ENCODE results near the gene VPS4A. TPM values are rescaled to one million over a fixed set of nuclear protein-coding genes. Genes with fewer than 3 reads are reported as not detected.

VPS4A gene
- total and polyA plus RNA-seq, 2 of the 8 experiments (the other 6 are each of a cell fraction or from before 2014, with no cell fraction given): 14.1 to 24.1 TPM

- no peak overlapping the region for H3K18ac ChIP-seq (ENCODE audit: extremely low read depth, low read length)
- no peak overlapping the region for H3K4me3 ChIP-seq (ENCODE audit: extremely low read depth in 1 of 4, insufficient read depth in 2 of 4, low read depth in 3 of 4, low read length in 4 of 4)
- WGBS, 2 experiments (ENCODE audit: extremely low coverage in 1 of 2, insufficient coverage in 1 of 2, insufficient read length in 1 of 2, insufficient replicate concordance in 2 of 2, low coverage in 1 of 2, low lambda C conversion rate in 2 of 2, missing lambda C conversion rate in 1 of 2): 94% methylated on average over 4 of the region's 4 CpGs; no CpG with 5 or more reads in 1 of the 2 experiments
- no peaks in the 10 kb centered on the region for H3K9me3 ChIP-seq (ENCODE audit: insufficient read depth in 2 of 2, low read depth in 1 of 2, low read length in 1 of 2)
- no peak overlapping the region for H2AK5ac ChIP-seq (ENCODE audit: low read depth, low read length)
- no peaks in the 10 kb centered on the region for H3K27me3 ChIP-seq (replicated peaks in 1 of 4; ENCODE audit: control insufficient read depth in 3 of 4, extremely low read depth in 1 of 4, insufficient read depth in 3 of 4, low read length in 3 of 4)
- H3K4me2 ChIP-seq (ENCODE audit: insufficient read depth in 1 of 2, low read depth in 2 of 2, low read length in 2 of 2): no peak overlapping the region
- no peak overlapping the region for H3K27ac ChIP-seq (ENCODE audit: low read depth, low read length)
- H3K56ac ChIP-seq (replicated peaks; ENCODE audit: insufficient read length, low read depth, low read length): no peak overlapping the region
- H2BK5ac ChIP-seq (ENCODE audit: low read depth, low read length): no peak overlapping the region
- H3K14ac ChIP-seq (ENCODE audit: insufficient read length): no peak overlapping the region
- no peak overlapping the region for H3K9ac ChIP-seq (replicated peaks in 1 of 4; ENCODE audit: extremely low read depth in 1 of 4, low read depth in 3 of 4, low read length in 3 of 4)
- no peak overlapping the region for H2BK20ac ChIP-seq (ENCODE audit: low read length)
- H4K91ac ChIP-seq (replicated peaks; ENCODE audit: insufficient read length, low read length): no peak overlapping the region
- no peak overlapping the region for H2BK120ac ChIP-seq (replicated peaks; ENCODE audit: low read depth, low read length)
- no peak overlapping the region for H4K8ac ChIP-seq (ENCODE audit: extremely low read depth, insufficient read depth, low read length)
- H3K36me3 ChIP-seq (ENCODE audit: control insufficient read depth in 2 of 4, insufficient read depth in 4 of 4, low read length in 3 of 4): peaks cover 0 to 3% (median 1%) of the 10 kb centered on the region in 4 experiments; a peak in 2 of 8 replicates
- H2BK15ac ChIP-seq (ENCODE audit: low read length): no peak overlapping the region
- no peak overlapping the region for H2BK12ac ChIP-seq (ENCODE audit: low read depth, low read length)
- H3K79me1 ChIP-seq (ENCODE audit: low read depth, low read length): no peaks in the 10 kb centered on the region
- DNase-seq (ENCODE audit: low read depth in 1 of 2, low spot score in 2 of 2) (no peak), FAIRE-seq (no peak)
- H4K20me1 ChIP-seq (replicated peaks in 1 of 2; ENCODE audit: control insufficient read depth in 1 of 2, insufficient read depth in 2 of 2, low read length in 2 of 2): no peaks in the 10 kb centered on the region
- POLR2A ChIA-PET (ENCODE audit: partially characterized antibody): interaction anchor here (0.7 to 1.1 kb wide), 2 partner anchors 98 to 1016 kb away, joined by 3 to 5 read pairs; partner anchors contain the start of gene SNTB2
- no peaks in the 10 kb centered on the region for H3K79me2 ChIP-seq (ENCODE audit: control insufficient read depth in 1 of 2, insufficient read depth in 2 of 2, low read length in 2 of 2)
- TF ChIP-seq CTCF (IDR thresholded peaks at IDR 0.05; ENCODE audit: control extremely low read depth in 1 of 3, insufficient read depth in 1 of 3, low read depth in 1 of 3, low read length in 3 of 3): no peak
- no peak for TF ChIP-seq MAX (IDR thresholded peaks at IDR 0.05)
- no peak for TF ChIP-seq TCF12 (IDR thresholded peaks at IDR 0.05; ENCODE audit: low read depth, low read length)
- no peak for TF ChIP-seq ZNF274 (IDR thresholded peaks at IDR 0.05; ENCODE audit: borderline replicate concordance, extremely low read depth, low read length)
- TF ChIP-seq TAF7 (optimal IDR thresholded peaks at IDR 0.05; ENCODE audit: borderline replicate concordance, low read depth, low read length): no peak
- no peak for TF ChIP-seq EP300 (IDR thresholded peaks at IDR 0.05; ENCODE audit: borderline replicate concordance in 1 of 2, low read depth in 2 of 2, low read length in 2 of 2)
- H4K5ac ChIP-seq (ENCODE audit: insufficient read length, low read depth, low read length): no peak overlapping the region
- no peak overlapping the region for H3K23ac ChIP-seq (ENCODE audit: insufficient read length)
- H3K4ac ChIP-seq (replicated peaks; ENCODE audit: insufficient read length, low read depth, low read length): no peak overlapping the region
- no peak overlapping the region for H2AFZ ChIP-seq (ENCODE audit: low read length)
- H3K23me2 ChIP-seq (ENCODE audit: low read depth, low read length): no peaks in the 10 kb centered on the region
- CTCF ChIA-PET (ENCODE audit: partially characterized antibody): interaction anchor here (0.6 to 6.4 kb wide), 17 partner anchors 11 to 1021 kb away, joined by 3 to 65 read pairs (median 4); no protein-coding TSS in a partner anchor
- H3K4me1 ChIP-seq (replicated peaks in 1 of 4; ENCODE audit: control insufficient read depth in 3 of 4, insufficient read depth in 4 of 4, low read length in 3 of 4): no peaks in the 10 kb centered on the region
These were observed 25.9 kb upstream of the VPS4A start for GRCh38 chr16:69285240-69285639.

All from H1 (cell line).